ENCODE data around the gene TTC7B.

GRCh38 chr14:90647473-90648005 lies 168.7 kb downstream of the TTC7B start:
- TF ChIP-seq REST (IDR thresholded peaks at IDR 0.05; ENCODE audit: low read depth), result no peak
- no peak for TF ChIP-seq EGR1 (IDR thresholded peaks at IDR 0.05)
- no peak for TF ChIP-seq USF1 (IDR thresholded peaks at IDR 0.05)
- TF ChIP-seq TEAD4 (IDR thresholded peaks at IDR 0.05), result no peak
- no peak for TF ChIP-seq RAD21 (IDR thresholded peaks at IDR 0.05; ENCODE audit: low read depth)
- TF ChIP-seq TAF1 (IDR thresholded peaks at IDR 0.05; ENCODE audit: low read depth), result no peak
- no peak for TF ChIP-seq EP300 (IDR thresholded peaks at IDR 0.05; ENCODE audit: borderline replicate concordance)
- TF ChIP-seq CREB1 (IDR thresholded peaks at IDR 0.05; ENCODE audit: low read depth), result no peak
- no peak for TF ChIP-seq MAX (IDR thresholded peaks at IDR 0.05)
